HepG2 (cell line): ENCODE results near the gene CGREF1. TPM values are rescaled to one million over a fixed set of nuclear protein-coding genes. Genes with fewer than 3 reads are reported as not detected.

Experiments
- CBFB ChIP-seq: sonication (generic); formaldehyde crosslinking; IDR thresholded peaks from 2 replicates; pipeline ENCODE4 v1.4.0; 2020; ENCODE audit warnings: missing genetic modification reagents
- FOXA3 ChIP-seq: IDR thresholded peaks from 2 replicates; pipeline ENCODE4 v1.6.1; 2016; ENCODE audit warnings: missing genetic modification reagents, missing compliant biosample characterization
- KLF6 ChIP-seq: IDR thresholded peaks from 2 replicates; pipeline ENCODE4 v1.8.0; 2016; ENCODE audit warnings: missing biosample characterization, missing genetic modification reagents
- NFIB ChIP-seq: sonication (generic); formaldehyde crosslinking; IDR thresholded peaks from 2 replicates; pipeline ENCODE4 v1.9.0; 2021; ENCODE audit warnings: missing genetic modification reagents, mild to moderate bottlenecking, borderline replicate concordance
- SCMH1 ChIP-seq: sonication (generic); formaldehyde crosslinking; IDR thresholded peaks from 2 replicates; pipeline ENCODE4 v1.9.0; 2021; ENCODE audit warnings: missing genetic modification reagents, mild to moderate bottlenecking, borderline replicate concordance
- THYN1 ChIP-seq: sonication (generic); formaldehyde crosslinking; IDR thresholded peaks from 2 replicates; pipeline ENCODE4 v1.8.1; 2023; ENCODE audit warnings: low read depth, mild to moderate bottlenecking, moderate library complexity, missing genetic modification reagents, borderline replicate concordance
- ZBTB4 ChIP-seq: sonication (generic); formaldehyde crosslinking; IDR thresholded peaks from 2 replicates; pipeline ENCODE4 v1.4.0; 2020; ENCODE audit warnings: missing genetic modification reagents, mild to moderate bottlenecking, borderline replicate concordance
- ZBTB40 ChIP-seq, 2 experiments: fragments of 450-650 bp in 1 of 2; sonication (generic) in 1 of 2; formaldehyde crosslinking in 1 of 2; IDR thresholded peaks; 2 replicates each; pipeline versions ENCODE4 v1.6.1 to v1.8.0; 2016 to 2022; ENCODE audit warnings: antibody characterized with exemption in 1 of 2, mild to moderate bottlenecking in 1 of 2, missing genetic modification reagents in 1 of 2
- ZBTB44 ChIP-seq: sonication (generic); formaldehyde crosslinking; IDR thresholded peaks from 2 replicates; pipeline ENCODE4 v1.4.0; 2020; ENCODE audit warnings: missing genetic modification reagents
- ZFP91 ChIP-seq: sonication (generic); formaldehyde crosslinking; IDR thresholded peaks from 2 replicates; pipeline ENCODE4 v1.9.0; 2022; ENCODE audit warnings: missing genetic modification reagents, mild to moderate bottlenecking, borderline replicate concordance
- ZNF552 ChIP-seq: sonication (generic); formaldehyde crosslinking; IDR thresholded peaks from 2 replicates; pipeline ENCODE4 v1.9.0; 2022; ENCODE audit warnings: missing genetic modification reagents, mild to moderate bottlenecking, borderline replicate concordance
- ZNF768 ChIP-seq: sonication (generic); formaldehyde crosslinking; IDR thresholded peaks from 2 replicates; pipeline ENCODE4 v1.4.0; 2020; ENCODE audit warnings: missing genetic modification reagents
- polyA plus RNA-seq, 8 experiments: library from polyadenylated mRNA; depleted of rRNA in 3 of 8; stranded (reverse) in 7 of 8; unstranded in 1 of 8; fragments of >200 nt; fragmentation: Illumina TruSeq in 4 of 8; extraction: Trizol in 4 of 8; gene quantifications; 2 replicates each; pipeline versions ENCODE4 v1.2.1 to v1.2.3, GENCODE V29; 2011 to 2016; ENCODE audit warnings: low read depth in 4 of 8, missing spikeins in 1 of 8, mixed read lengths in 1 of 8; ENCODE audit not compliant: insufficient read depth in 1 of 8
- total RNA-seq, 5 experiments: library from RNA; depleted of rRNA; stranded (reverse); fragments of >200 nt; fragmentation: Illumina TruSeq; extraction: Trizol; gene quantifications; 2 replicates each; pipeline ENCODE4 v1.2.3, GENCODE V29; 2016; ENCODE audit warnings: low read depth in 1 of 5

CGREF1 gene
- total and polyA plus RNA-seq, 2 of the 13 experiments (the other 11 are each of a cell fraction or from before 2014, with no cell fraction given): 13.9 to 23.4 TPM

- TF ChIP-seq ZBTB40 (IDR thresholded peaks at IDR 0.05) (no peak), ZBTB40 (CRISPR knock-in tag; IDR thresholded peaks at IDR 0.05) (no peak), ZBTB4 (peak; percentile 62; the same call in 1 of the 2 replicates), THYN1 (CRISPR knock-in tag) (0 out of 2 replicates have a peak, but pooled peaks have one; percentile 13), KLF6 (CRISPR knock-in tag) (no peak), ZBTB44 (no peak), NFIB (CRISPR knock-in tag) (peak; percentile 86; the same call in 1 of the 2 replicates), FOXA3 (CRISPR knock-in tag) (no peak), ZFP91 (CRISPR knock-in tag) (0 out of 2 replicates have a peak, but pooled peaks have one; percentile 49), ZNF768 (CRISPR knock-in tag) (0 out of 2 replicates have a peak, but pooled peaks have one; percentile 29), SCMH1 (CRISPR knock-in tag) (no peak), CBFB (CRISPR knock-in tag) (no peak), ZNF552 (CRISPR knock-in tag) (0 out of 2 replicates have a peak, but pooled peaks have one; percentile 7)
Observed at GRCh38 chr2:27094353-27094984, 24.5 kb downstream of the CGREF1 start (continued).
